Parathyroid adenoma (tissue), 2 donors: ENCODE measurements around the gene LAT.

Source experiments
- H2AFZ ChIP-seq: fragments of 300-600 bp; sonication (generic); one replicate; pipeline ENCODE4 v1.7.0; 2017; ENCODE audit warnings: antibody characterized with exemption, mild to moderate bottlenecking
- H3K27ac ChIP-seq: fragments of 300-600 bp; sonication (generic); one replicate; pipeline ENCODE4 v1.7.0; 2017
- H3K27me3 ChIP-seq: fragments of 300-600 bp; sonication (generic); one replicate; pipeline ENCODE4 v1.7.0; 2017; ENCODE audit warnings: low read length; ENCODE audit not compliant: control insufficient read depth, insufficient read depth
- H3K36me3 ChIP-seq: fragments of 300-600 bp; sonication (generic); one replicate; pipeline ENCODE4 v1.7.0; 2017; ENCODE audit warnings: low read length; ENCODE audit not compliant: control insufficient read depth, insufficient read depth
- H3K4me1 ChIP-seq: fragments of 300-600 bp; sonication (generic); one replicate; pipeline ENCODE4 v1.7.0; 2017; ENCODE audit warnings: control low read depth
- H3K4me2 ChIP-seq: fragments of 300-600 bp; sonication (generic); one replicate; pipeline ENCODE4 v1.7.0; 2017; ENCODE audit warnings: low read length
- H3K4me3 ChIP-seq: fragments of 300-600 bp; sonication (generic); one replicate; pipeline ENCODE4 v1.7.0; 2017; ENCODE audit warnings: low read depth, low read length
- H3K79me2 ChIP-seq: fragments of 300-600 bp; sonication (generic); one replicate; pipeline ENCODE4 v1.7.0; 2017; ENCODE audit warnings: control low read depth
- H3K9ac ChIP-seq: fragments of 300-600 bp; sonication (generic); one replicate; pipeline ENCODE4 v1.7.0; 2017; ENCODE audit warnings: mild to moderate bottlenecking
- H3K9me3 ChIP-seq: fragments of 300-600 bp; sonication (generic); one replicate; pipeline ENCODE4 v1.7.0; 2017; ENCODE audit warnings: low read length; ENCODE audit not compliant: control insufficient read depth
- TF ChIP-seq, protein P1 (sequence below): fragments of 300-600 bp; sonication (generic); IDR thresholded peaks from one replicate; pipeline ENCODE4 v1.7.0; 2017; ENCODE audit warnings: antibody characterized with exemption, mild to moderate bottlenecking
- donor health status: primary hyperparathyroidism.

Gene LAT

DNA sequence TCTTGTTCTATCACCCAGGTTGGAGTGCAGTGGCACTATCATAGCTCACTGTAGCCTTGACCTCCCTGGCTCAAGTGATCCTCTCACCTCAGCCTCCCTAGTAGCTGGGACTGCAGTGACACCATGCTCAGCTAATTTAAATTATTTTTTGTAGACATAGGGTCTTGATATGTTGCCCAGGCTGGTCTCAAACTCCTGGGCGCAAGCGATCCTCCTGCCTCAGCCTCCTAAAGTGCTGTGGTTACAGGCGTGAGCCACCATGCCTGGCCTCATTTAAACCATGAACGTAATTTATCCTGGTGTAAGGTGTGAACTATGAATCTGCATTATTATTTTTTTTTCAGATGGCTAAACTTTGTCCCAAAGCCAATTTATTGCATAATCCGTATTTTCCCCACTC lies 37.3 kb downstream of the LAT start:
- H3K36me3 ChIP-seq, result no peaks in the 10 kb centered on the region
- H3K27ac ChIP-seq, result no peak overlapping the region
- no peaks in the 10 kb centered on the region for H3K9me3 ChIP-seq
- no peak overlapping the region for H2AFZ ChIP-seq
- no peak overlapping the region for H3K4me2 ChIP-seq
- TF ChIP-seq, protein P1, sequence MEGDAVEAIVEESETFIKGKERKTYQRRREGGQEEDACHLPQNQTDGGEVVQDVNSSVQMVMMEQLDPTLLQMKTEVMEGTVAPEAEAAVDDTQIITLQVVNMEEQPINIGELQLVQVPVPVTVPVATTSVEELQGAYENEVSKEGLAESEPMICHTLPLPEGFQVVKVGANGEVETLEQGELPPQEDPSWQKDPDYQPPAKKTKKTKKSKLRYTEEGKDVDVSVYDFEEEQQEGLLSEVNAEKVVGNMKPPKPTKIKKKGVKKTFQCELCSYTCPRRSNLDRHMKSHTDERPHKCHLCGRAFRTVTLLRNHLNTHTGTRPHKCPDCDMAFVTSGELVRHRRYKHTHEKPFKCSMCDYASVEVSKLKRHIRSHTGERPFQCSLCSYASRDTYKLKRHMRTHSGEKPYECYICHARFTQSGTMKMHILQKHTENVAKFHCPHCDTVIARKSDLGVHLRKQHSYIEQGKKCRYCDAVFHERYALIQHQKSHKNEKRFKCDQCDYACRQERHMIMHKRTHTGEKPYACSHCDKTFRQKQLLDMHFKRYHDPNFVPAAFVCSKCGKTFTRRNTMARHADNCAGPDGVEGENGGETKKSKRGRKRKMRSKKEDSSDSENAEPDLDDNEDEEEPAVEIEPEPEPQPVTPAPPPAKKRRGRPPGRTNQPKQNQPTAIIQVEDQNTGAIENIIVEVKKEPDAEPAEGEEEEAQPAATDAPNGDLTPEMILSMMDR, result no peak
- H3K4me1 ChIP-seq, result no peaks in the 10 kb centered on the region
- no peak overlapping the region for H3K4me3 ChIP-seq
- no peaks in the 10 kb centered on the region for H3K27me3 ChIP-seq
- H3K79me2 ChIP-seq, result no peaks in the 10 kb centered on the region
- H3K9ac ChIP-seq, result no peak overlapping the region

DNA sequence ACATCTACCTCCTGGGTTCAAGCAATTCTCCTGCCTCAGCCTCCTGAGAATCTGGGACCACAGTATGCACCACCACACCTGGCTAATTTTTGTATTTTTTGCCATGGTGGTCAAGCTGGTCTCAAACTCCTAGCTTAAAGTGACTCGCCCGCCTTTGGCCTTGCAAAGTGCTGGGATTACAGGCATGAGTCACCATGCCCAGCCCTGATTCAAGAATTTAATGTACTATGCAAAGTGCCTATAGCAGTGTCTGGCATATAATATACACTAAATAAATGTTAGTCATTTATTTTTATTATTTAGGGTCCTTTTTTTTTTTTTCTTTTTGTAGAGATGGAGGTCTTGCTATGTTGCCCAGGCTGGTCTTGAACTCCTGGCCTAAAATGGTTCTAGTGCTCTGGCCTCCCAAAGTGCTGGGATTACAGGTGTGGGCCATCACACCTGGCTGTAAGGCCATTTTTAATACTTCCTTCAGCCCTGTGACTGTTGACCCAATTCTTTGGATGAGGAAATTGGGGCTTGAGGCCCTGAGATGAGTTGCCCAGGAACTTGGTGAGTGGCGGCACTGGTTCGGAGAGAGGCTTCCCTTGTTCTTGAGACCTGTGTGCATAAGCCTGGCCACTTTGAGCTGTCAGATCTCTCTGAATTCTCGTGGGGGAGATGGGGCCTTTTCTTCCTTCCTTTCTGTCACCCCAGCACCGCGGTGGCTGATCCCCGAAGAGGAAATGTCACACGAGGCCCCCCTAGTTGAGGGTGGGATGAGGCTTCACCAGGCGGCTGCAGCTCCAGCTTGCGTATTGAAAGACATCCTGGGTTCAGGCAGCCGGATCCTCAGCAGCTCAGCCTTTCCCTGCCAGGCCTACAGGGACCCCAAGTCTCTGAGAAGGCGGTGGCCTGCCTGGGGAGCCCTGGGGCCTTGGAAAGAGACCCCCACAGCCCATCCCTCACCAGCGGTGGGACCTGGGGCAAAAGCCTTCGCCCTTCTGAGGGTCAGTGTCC lies 38.7 kb downstream of the LAT start:
- TF ChIP-seq, protein P1, result no peak
- Histone ChIP-seq H3K4me3 (no peak overlapping the region), H3K36me3 (no peaks in the 10 kb centered on the region), H3K4me1 (peaks cover 4% of the 10 kb centered on the region), H3K9me3 (no peaks in the 10 kb centered on the region), H3K4me2 (no peak overlapping the region), H3K27me3 (no peaks in the 10 kb centered on the region), H2AFZ (no peak overlapping the region), H3K9ac (no peak overlapping the region), H3K79me2 (no peaks in the 10 kb centered on the region), H3K27ac (no peak overlapping the region)

- H3K9me3 ChIP-seq, result no peaks in the 10 kb centered on the region
- no peak overlapping the region for H3K4me3 ChIP-seq
- no peak overlapping the region for H3K9ac ChIP-seq
- H2AFZ ChIP-seq, result no peak overlapping the region
- H3K36me3 ChIP-seq, result no peaks in the 10 kb centered on the region
- H3K4me2 ChIP-seq, result no peak overlapping the region
- TF ChIP-seq, protein P1, result no peak
- no peaks in the 10 kb centered on the region for H3K27me3 ChIP-seq
- H3K79me2 ChIP-seq, result no peaks in the 10 kb centered on the region
- H3K27ac ChIP-seq, result no peak overlapping the region
- H3K4me1 ChIP-seq, result peaks cover 11% of the 10 kb centered on the region
Measured at GRCh38 chr16:29024278-29024677, 39.4 kb downstream of the LAT start.

DNA sequence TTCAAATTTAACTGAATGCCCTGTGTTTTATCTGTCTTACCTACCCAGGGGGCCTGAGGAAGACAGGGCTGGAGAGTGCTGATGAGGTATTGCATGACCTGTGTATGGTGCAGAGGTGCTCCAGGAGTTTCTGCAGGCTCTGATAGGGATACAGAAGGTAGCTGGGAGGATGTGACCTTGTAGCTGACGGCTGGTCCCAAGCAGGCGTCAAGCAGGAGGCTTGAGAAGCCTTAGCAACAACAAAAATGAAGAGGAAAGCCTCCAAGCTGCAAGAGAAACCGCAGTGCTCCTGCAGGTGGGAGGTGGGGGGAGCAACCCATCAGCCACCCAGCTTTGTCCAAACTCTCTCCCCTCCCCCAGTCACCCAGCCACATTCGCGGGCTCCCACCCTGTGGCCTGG lies 40.4 kb downstream of the LAT start:
- Histone ChIP-seq H3K9ac (no peak overlapping the region), H3K4me3 (no peak overlapping the region), H3K27me3 (no peaks in the 10 kb centered on the region), H2AFZ (no peak overlapping the region), H3K9me3 (no peaks in the 10 kb centered on the region), H3K79me2 (no peaks in the 10 kb centered on the region), H3K36me3 (no peaks in the 10 kb centered on the region), H3K27ac (no peak overlapping the region), H3K4me1 (peaks cover 16% of the 10 kb centered on the region), H3K4me2 (no peak overlapping the region)
- TF ChIP-seq, protein P1, result no peak
